ENCODE measurements around the gene TPGS2. TPM values are rescaled to one million over a fixed set of nuclear protein-coding genes. Genes with fewer than 3 reads are reported as not detected.

Gene TPGS2
- polyA plus RNA-seq, 2 of the 4 experiments (the other 2 are of a cell fraction) = 71.9 to 143 TPM

GRCh38 chr18:36780748-36781147, 48.1 kb downstream of the TPGS2 start:
- H3K4me3 ChIP-seq = no peak overlapping the region
- H3K9me3 ChIP-seq = no peaks in the 10 kb centered on the region
- no peak for DNase-seq (ENCODE audit: low read depth in 1 of 2, low spot score in 1 of 2)
- TF ChIP-seq FOSB (CRISPR knock-in tag; IDR thresholded peaks at IDR 0.05) (no peak), ZSCAN20 (CRISPR knock-in tag; IDR thresholded peaks at IDR 0.05) (no peak), NFE2L2 (conservative IDR thresholded peaks at IDR 0.05; ENCODE audit: low read length) (no peak), ELK1 (IDR thresholded peaks at IDR 0.05; ENCODE audit: low read depth, low read length) (no peak), CHD4 (IDR thresholded peaks at IDR 0.05; ENCODE audit: borderline replicate concordance) (no peak), JUN (IDR thresholded peaks at IDR 0.05) (no peak), POLR2AphosphoS2 (conservative IDR thresholded peaks at IDR 0.05; ENCODE audit: low read length) (no peak), HOXB5 (CRISPR knock-in tag; IDR thresholded peaks at IDR 0.05) (no peak), RNF2 (IDR thresholded peaks at IDR 0.05; ENCODE audit: borderline replicate concordance, low read depth) (no peak), HOXA7 (CRISPR knock-in tag; IDR thresholded peaks at IDR 0.05) (no peak), EHMT2 (IDR thresholded peaks at IDR 0.05; ENCODE audit: low read depth) (no peak), NR3C1 (IDR thresholded peaks at IDR 0.05) (no peak), HMGXB4 (CRISPR knock-in tag; IDR thresholded peaks at IDR 0.05; ENCODE audit: borderline replicate concordance) (no peak), RAD21 (conservative IDR thresholded peaks at IDR 0.05 in 1 of 2, IDR thresholded peaks at IDR 0.05 in 1 of 2) (no peak), SREBF2 (IDR thresholded peaks at IDR 0.05) (no peak), TFCP2L1 (CRISPR knock-in tag; IDR thresholded peaks at IDR 0.05) (no peak), CBX8 (IDR thresholded peaks at IDR 0.05) (no peak), TP53 (CRISPR knock-in tag; IDR thresholded peaks at IDR 0.05) (no peak)
- no peaks in the 10 kb centered on the region for H3K4me1 ChIP-seq
- ChIA-PET POLR2A (no interaction called here), CTCF (no interaction called here)
- FAIRE-seq = no peak
- no peak overlapping the region for H3K4me2 ChIP-seq
- WGBS (ENCODE audit: missing lambda C conversion rate) = 73% methylated on average over 2 of the region's 2 CpGs
- ATAC-seq = no peak
- H3K27ac ChIP-seq = no peak overlapping the region

GRCh38 chr18:36777566-36777965, 51.2 kb downstream of the TPGS2 start:
- ATAC-seq = no peak
- WGBS (ENCODE audit: missing lambda C conversion rate) = 83% methylated on average over 1 of the region's 1 CpG
- FAIRE-seq = no peak
- no peak for DNase-seq (ENCODE audit: low read depth in 1 of 2, low spot score in 1 of 2)
- ChIA-PET CTCF (no interaction called here), POLR2A (no interaction called here)
- H3K4me1 ChIP-seq = no peaks in the 10 kb centered on the region
- H3K4me3 ChIP-seq = no peak overlapping the region
- no peak overlapping the region for H3K4me2 ChIP-seq
- TF ChIP-seq PHF8 (IDR thresholded peaks at IDR 0.05; ENCODE audit: borderline replicate concordance, low read depth) (no peak), RCOR1 (IDR thresholded peaks at IDR 0.05; ENCODE audit: low read depth, low read length) (no peak), CBX8 (IDR thresholded peaks at IDR 0.05) (no peak), HEYL (CRISPR knock-in tag; IDR thresholded peaks at IDR 0.05) (no peak), RAD21 (conservative IDR thresholded peaks at IDR 0.05 in 1 of 2, IDR thresholded peaks at IDR 0.05 in 1 of 2) (no peak), JUN (IDR thresholded peaks at IDR 0.05) (no peak), GATA3 (IDR thresholded peaks at IDR 0.05; ENCODE audit: borderline replicate concordance) (no peak), REST (IDR thresholded peaks at IDR 0.05) (no peak), FOSL2 (IDR thresholded peaks at IDR 0.05) (no peak), FOSL2 (CRISPR knock-in tag; IDR thresholded peaks at IDR 0.05) (no peak), HOXB13 (CRISPR knock-in tag; IDR thresholded peaks at IDR 0.05; ENCODE audit: low read depth) (no peak), ZSCAN20 (CRISPR knock-in tag; IDR thresholded peaks at IDR 0.05) (no peak), HOXB5 (CRISPR knock-in tag; IDR thresholded peaks at IDR 0.05) (no peak), BCL3 (IDR thresholded peaks at IDR 0.05) (no peak), FOXS1 (CRISPR knock-in tag; IDR thresholded peaks at IDR 0.05) (no peak), MAFK (IDR thresholded peaks at IDR 0.05; ENCODE audit: partially characterized antibody) (no peak), ZFP36 (IDR thresholded peaks at IDR 0.05; ENCODE audit: borderline replicate concordance, partially characterized antibody) (no peak)
- H3K27ac ChIP-seq = no peak overlapping the region
- H3K9me3 ChIP-seq = no peaks in the 10 kb centered on the region

Data from A549 (cell line).